Measurements from ENCODE around the gene SENP6.
"Not testable (repeated sequence)": the region's sequence is repeated elsewhere in the genome, so short reads cannot be mapped to it uniquely, and the experiment has no call there.

- TF ChIP-seq CTCF, POLR2A (IDR thresholded peaks at IDR 0.05): not testable (repeated sequence)
Measured at GRCh38 chr6:75683005-75683404, 81.3 kb downstream of the SENP6 start.
